HepG2 (cell line): ENCODE results near the gene PRCD. TPM values are rescaled to one million over a fixed set of nuclear protein-coding genes. Genes with fewer than 3 reads are reported as not detected.

Source experiments
- CENPT ChIP-seq: sonication (generic); formaldehyde crosslinking; IDR thresholded peaks from 2 replicates; pipeline ENCODE4 v1.8.0; 2022; ENCODE audit warnings: low read depth, mild to moderate bottlenecking, moderate library complexity, missing genetic modification reagents
- DNMT1 ChIP-seq: sonication (generic); formaldehyde crosslinking; IDR thresholded peaks from 2 replicates; pipeline ENCODE4 v1.5.1; 2020; ENCODE audit warnings: mild to moderate bottlenecking, missing genetic modification reagents
- EP300 ChIP-seq, 3 experiments: sonication (generic) in 1 of 3; formaldehyde crosslinking in 1 of 3; IDR thresholded peaks; 2 replicates each; pipeline versions ENCODE4 v1.5.1 to v1.6.1; 2011 to 2020; ENCODE audit warnings: low read depth in 2 of 3, low read length in 2 of 3, borderline replicate concordance in 1 of 3, improper control_type of control experiment in 1 of 3, mild to moderate bottlenecking in 1 of 3, missing genetic modification reagents in 1 of 3, moderate library complexity in 1 of 3
- GABPB1 ChIP-seq: IDR thresholded peaks from 2 replicates; pipeline ENCODE4 v1.6.1; 2016; ENCODE audit warnings: mild to moderate bottlenecking, missing genetic modification reagents, moderate library complexity, missing compliant biosample characterization
- MAFG ChIP-seq: sonication (generic); formaldehyde crosslinking; IDR thresholded peaks from 2 replicates; pipeline ENCODE4 v1.5.1; 2020; ENCODE audit warnings: mild to moderate bottlenecking, missing genetic modification reagents
- NRL ChIP-seq: sonication (generic); formaldehyde crosslinking; IDR thresholded peaks from 2 replicates; pipeline ENCODE4 v1.5.0; 2020; ENCODE audit warnings: missing genetic modification reagents, mild to moderate bottlenecking, moderate library complexity, borderline replicate concordance
- SRF ChIP-seq: IDR thresholded peaks from 2 replicates; pipeline ENCODE4 v1.6.1; 2011; ENCODE audit warnings: mild to moderate bottlenecking, low read depth, low read length, moderate library complexity
- SRY ChIP-seq: sonication (generic); formaldehyde crosslinking; IDR thresholded peaks from 2 replicates; pipeline ENCODE4 v1.8.0; 2022; ENCODE audit warnings: mild to moderate bottlenecking, missing genetic modification reagents
- ZNF124 ChIP-seq: sonication (generic); formaldehyde crosslinking; IDR thresholded peaks from 2 replicates; pipeline ENCODE4 v1.4.0; 2020; ENCODE audit warnings: missing genetic modification reagents
- ZNF230 ChIP-seq: sonication (generic); formaldehyde crosslinking; IDR thresholded peaks from 2 replicates; pipeline ENCODE4 v1.4.0; 2020; ENCODE audit warnings: mild to moderate bottlenecking, missing genetic modification reagents
- ZNF761 ChIP-seq: sonication (generic); formaldehyde crosslinking; conservative IDR thresholded peaks from 2 replicates; pipeline ENCODE4 v1.4.0; 2020; ENCODE audit warnings: mild to moderate bottlenecking, missing genetic modification reagents
- ZNF766 ChIP-seq: sonication (generic); formaldehyde crosslinking; IDR thresholded peaks from 2 replicates; pipeline ENCODE4 v1.5.0; 2020; ENCODE audit warnings: missing genetic modification reagents, borderline replicate concordance
- ZNF878 ChIP-seq: sonication (generic); formaldehyde crosslinking; IDR thresholded peaks from 2 replicates; pipeline ENCODE4 v1.8.1; 2023; ENCODE audit warnings: mild to moderate bottlenecking, missing genetic modification reagents, moderate library complexity
- polyA plus RNA-seq, 8 experiments: library from polyadenylated mRNA; depleted of rRNA in 3 of 8; stranded (reverse) in 7 of 8; unstranded in 1 of 8; fragments of >200 nt; fragmentation: Illumina TruSeq in 4 of 8; extraction: Trizol in 4 of 8; gene quantifications; 2 replicates each; pipeline versions ENCODE4 v1.2.1 to v1.2.3, GENCODE V29; 2011 to 2016; ENCODE audit warnings: low read depth in 4 of 8, missing spikeins in 1 of 8, mixed read lengths in 1 of 8; ENCODE audit not compliant: insufficient read depth in 1 of 8
- total RNA-seq, 5 experiments: library from RNA; depleted of rRNA; stranded (reverse); fragments of >200 nt; fragmentation: Illumina TruSeq; extraction: Trizol; gene quantifications; 2 replicates each; pipeline ENCODE4 v1.2.3, GENCODE V29; 2016; ENCODE audit warnings: low read depth in 1 of 5
- TF ChIP-seq, protein P1 (sequence below): sonication (generic); formaldehyde crosslinking; IDR thresholded peaks from 2 replicates; pipeline ENCODE4 v1.5.0; 2020; ENCODE audit warnings: mild to moderate bottlenecking, missing genetic modification reagents
- TF ChIP-seq, protein P2 (sequence below): sonication (generic); formaldehyde crosslinking; conservative IDR thresholded peaks from 2 replicates; pipeline ENCODE4 v1.4.0; 2020; ENCODE audit warnings: missing genetic modification reagents
- TF ChIP-seq, protein P3 (sequence below): sonication (generic); formaldehyde crosslinking; conservative IDR thresholded peaks from 2 replicates; pipeline ENCODE4 v1.8.0; 2022; ENCODE audit warnings: mild to moderate bottlenecking, moderate library complexity, missing genetic modification reagents
- TF ChIP-seq, protein P4 (sequence below): sonication (generic); formaldehyde crosslinking; IDR thresholded peaks from 2 replicates; pipeline ENCODE4 v1.4.0; 2020; ENCODE audit warnings: missing genetic modification reagents, borderline replicate concordance

Gene PRCD
- total and polyA plus RNA-seq, 2 of the 13 experiments (the other 11 are each of a cell fraction or from before 2014, with no cell fraction given): 0.51 TPM; not detected in 1

DNA sequence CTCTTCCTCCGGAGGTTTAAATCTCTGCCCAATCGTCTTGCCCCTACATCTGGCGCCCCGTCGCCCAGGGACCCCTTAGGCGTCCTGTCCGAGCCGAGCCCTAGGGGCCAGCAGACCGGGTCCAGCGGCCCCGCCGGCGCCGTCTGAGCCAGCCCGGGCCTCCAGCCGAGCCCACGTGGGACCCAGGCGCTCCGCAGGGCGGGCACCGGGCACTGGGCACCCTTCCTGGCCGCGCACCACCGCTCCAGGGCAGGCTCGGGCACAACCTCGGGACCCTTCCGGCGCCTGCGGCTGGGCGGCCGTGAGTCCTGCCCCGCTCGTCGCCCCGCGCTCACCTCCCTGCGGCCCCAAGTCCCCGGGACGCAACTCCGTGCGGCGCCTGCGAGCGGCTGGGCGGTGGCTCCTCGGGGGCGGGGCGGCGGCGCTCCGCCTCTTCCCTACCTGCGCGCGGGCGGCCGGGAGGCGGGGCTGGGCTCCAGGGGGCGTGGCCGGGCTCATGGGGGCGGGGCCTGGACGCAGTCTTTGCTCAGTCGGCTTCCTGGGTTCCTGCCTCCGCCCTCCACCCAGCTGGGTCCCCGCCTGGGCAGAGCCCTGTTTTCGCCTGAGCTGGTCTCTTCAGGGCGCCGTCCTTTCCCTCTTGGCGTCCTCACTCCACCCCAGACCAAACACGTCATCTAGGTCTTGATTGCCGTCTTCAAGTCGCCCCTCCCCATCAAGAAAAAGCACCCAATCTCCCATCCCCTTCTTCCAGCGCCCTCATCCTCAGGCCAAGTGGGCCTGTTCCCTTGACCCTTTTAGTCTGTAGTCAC is 38.6 kb upstream of the PRCD start, which contains the start of gene RHBDF2 (continued):
- TF ChIP-seq ZNF761 (CRISPR knock-in tag) (no peak; the same call in 1 of the 2 replicates), SRF (no peak), CENPT (peak; percentile 47; the same call in 1 of the 2 replicates), ZNF124 (CRISPR knock-in tag) (peak; percentile 67; the same call in 1 of the 2 replicates), GABPB1 (peak; percentile 56; the same call in 1 of the 2 replicates), ZNF230 (CRISPR knock-in tag) (0 out of 2 replicates have a peak, but pooled peaks have one; percentile 77), SRY (peak; percentile 72; the same call in 1 of the 2 replicates), ZNF766 (CRISPR knock-in tag) (peak; percentile 57; the same call in 1 of the 2 replicates), ZNF878 (no peak), DNMT1 (CRISPR knock-in tag) (0 out of 2 replicates have a peak, but pooled peaks have one; percentile 61), MAFG (CRISPR knock-in tag) (no peak), NRL (CRISPR knock-in tag) (peak; percentile 47; the same call in 1 of the 2 replicates), EP300 (IDR thresholded peaks at IDR 0.05; ENCODE audit: low read depth in 2 of 2, low read length in 2 of 2) (0 out of 4 replicates have a peak, but pooled peaks of 1 of the 2 experiments have one; percentile 17), EP300 (CRISPR knock-in tag; IDR thresholded peaks at IDR 0.05; ENCODE audit: borderline replicate concordance) (no peak; the same call in 1 of the 2 replicates)
- TF ChIP-seq, protein P1, sequence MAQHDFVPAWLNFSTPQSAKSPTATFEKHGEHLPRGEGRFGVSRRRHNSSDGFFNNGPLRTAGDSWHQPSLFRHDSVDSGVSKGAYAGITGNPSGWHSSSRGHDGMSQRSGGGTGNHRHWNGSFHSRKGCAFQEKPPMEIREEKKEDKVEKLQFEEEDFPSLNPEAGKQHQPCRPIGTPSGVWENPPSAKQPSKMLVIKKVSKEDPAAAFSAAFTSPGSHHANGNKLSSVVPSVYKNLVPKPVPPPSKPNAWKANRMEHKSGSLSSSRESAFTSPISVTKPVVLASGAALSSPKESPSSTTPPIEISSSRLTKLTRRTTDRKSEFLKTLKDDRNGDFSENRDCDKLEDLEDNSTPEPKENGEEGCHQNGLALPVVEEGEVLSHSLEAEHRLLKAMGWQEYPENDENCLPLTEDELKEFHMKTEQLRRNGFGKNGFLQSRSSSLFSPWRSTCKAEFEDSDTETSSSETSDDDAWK (CRISPR knock-in tag): no peak
- TF ChIP-seq, protein P2, sequence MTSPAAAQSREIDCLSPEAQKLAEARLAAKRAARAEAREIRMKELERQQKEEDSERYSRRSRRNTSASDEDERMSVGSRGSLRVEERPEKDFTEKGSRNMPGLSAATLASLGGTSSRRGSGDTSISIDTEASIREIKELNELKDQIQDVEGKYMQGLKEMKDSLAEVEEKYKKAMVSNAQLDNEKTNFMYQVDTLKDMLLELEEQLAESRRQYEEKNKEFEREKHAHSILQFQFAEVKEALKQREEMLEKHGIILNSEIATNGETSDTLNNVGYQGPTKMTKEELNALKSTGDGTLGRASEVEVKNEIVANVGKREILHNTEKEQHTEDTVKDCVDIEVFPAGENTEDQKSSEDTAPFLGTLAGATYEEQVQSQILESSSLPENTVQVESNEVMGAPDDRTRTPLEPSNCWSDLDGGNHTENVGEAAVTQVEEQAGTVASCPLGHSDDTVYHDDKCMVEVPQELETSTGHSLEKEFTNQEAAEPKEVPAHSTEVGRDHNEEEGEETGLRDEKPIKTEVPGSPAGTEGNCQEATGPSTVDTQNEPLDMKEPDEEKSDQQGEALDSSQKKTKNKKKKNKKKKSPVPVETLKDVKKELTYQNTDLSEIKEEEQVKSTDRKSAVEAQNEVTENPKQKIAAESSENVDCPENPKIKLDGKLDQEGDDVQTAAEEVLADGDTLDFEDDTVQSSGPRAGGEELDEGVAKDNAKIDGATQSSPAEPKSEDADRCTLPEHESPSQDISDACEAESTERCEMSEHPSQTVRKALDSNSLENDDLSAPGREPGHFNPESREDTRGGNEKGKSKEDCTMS (CRISPR knock-in tag): no peak; the same call in 1 of the 2 replicates
- TF ChIP-seq, protein P3, sequence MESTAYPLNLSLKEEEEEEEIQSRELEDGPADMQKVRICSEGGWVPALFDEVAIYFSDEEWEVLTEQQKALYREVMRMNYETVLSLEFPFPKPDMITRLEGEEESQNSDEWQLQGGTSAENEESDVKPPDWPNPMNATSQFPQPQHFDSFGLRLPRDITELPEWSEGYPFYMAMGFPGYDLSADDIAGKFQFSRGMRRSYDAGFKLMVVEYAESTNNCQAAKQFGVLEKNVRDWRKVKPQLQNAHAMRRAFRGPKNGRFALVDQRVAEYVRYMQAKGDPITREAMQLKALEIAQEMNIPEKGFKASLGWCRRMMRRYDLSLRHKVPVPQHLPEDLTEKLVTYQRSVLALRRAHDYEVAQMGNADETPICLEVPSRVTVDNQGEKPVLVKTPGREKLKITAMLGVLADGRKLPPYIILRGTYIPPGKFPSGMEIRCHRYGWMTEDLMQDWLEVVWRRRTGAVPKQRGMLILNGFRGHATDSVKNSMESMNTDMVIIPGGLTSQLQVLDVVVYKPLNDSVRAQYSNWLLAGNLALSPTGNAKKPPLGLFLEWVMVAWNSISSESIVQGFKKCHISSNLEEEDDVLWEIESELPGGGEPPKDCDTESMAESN (CRISPR knock-in tag): peak; percentile 66; the same call in 1 of the 2 replicates
- TF ChIP-seq, protein P4, sequence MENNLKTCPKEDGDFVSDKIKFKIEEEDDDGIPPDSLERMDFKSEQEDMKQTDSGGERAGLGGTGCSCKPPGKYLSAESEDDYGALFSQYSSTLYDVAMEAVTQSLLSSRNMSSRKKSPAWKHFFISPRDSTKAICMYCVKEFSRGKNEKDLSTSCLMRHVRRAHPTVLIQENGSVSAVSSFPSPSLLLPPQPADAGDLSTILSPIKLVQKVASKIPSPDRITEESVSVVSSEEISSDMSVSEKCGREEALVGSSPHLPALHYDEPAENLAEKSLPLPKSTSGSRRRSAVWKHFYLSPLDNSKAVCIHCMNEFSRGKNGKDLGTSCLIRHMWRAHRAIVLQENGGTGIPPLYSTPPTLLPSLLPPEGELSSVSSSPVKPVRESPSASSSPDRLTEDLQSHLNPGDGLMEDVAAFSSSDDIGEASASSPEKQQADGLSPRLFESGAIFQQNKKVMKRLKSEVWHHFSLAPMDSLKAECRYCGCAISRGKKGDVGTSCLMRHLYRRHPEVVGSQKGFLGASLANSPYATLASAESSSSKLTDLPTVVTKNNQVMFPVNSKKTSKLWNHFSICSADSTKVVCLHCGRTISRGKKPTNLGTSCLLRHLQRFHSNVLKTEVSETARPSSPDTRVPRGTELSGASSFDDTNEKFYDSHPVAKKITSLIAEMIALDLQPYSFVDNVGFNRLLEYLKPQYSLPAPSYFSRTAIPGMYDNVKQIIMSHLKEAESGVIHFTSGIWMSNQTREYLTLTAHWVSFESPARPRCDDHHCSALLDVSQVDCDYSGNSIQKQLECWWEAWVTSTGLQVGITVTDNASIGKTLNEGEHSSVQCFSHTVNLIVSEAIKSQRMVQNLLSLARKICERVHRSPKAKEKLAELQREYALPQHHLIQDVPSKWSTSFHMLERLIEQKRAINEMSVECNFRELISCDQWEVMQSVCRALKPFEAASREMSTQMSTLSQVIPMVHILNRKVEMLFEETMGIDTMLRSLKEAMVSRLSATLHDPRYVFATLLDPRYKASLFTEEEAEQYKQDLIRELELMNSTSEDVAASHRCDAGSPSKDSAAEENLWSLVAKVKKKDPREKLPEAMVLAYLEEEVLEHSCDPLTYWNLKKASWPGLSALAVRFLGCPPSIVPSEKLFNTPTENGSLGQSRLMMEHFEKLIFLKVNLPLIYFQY (CRISPR knock-in tag): 0 out of 2 replicates have a peak, but pooled peaks have one; percentile 25
